Measurements from ENCODE around the gene TMA7.
"Not testable (repeated sequence)": the region's sequence is repeated elsewhere in the genome, so short reads cannot be mapped to it uniquely, and the experiment has no call there.

TMA7 gene

GRCh38 chr3:48439820-48440589 is at the start of gene TMA7, which contains the start of gene CCDC51:
TSS of gene TMA7 (plus strand) at chr3:48440257. CDS start at chr3:48440297, 40 bp downstream.
TSS of gene CCDC51 (minus strand) at chr3:48440119. CDS start at chr3:48435128, 4,991 bp downstream.
- in situ Hi-C loops (cut with MboI; ENCODE audit: low sequenced_read_pairs): loop anchor here (25.0 kb wide), 1 partner anchor 178 kb away; no protein-coding TSS in a partner anchor

DNA sequence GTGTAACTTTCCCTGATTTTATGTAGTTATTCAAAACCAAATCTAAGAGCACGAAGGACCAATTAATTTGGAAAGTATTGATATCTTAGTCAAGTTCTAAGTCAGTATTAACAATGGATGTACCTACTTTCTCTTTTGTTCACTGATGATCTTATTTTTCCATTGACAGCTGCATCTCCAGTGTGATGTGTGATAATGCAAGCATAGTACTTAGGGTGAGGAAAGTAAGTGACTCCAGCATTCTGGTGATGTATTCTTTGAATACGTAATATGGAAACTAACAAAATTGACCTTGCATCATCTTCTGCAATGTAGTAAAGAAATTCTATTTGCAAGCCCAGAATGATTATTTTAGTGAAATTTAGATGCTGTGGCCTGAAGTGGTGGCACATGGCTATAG is 45.7 kb upstream of the TMA7 start:
- in situ Hi-C loops (cut with MboI; ENCODE audit: low sequenced_read_pairs): no loop called here

- in situ Hi-C loops (cut with MboI; ENCODE audit: low sequenced_read_pairs): no loop called here
Measured at GRCh38 chr3:48395714-48396113, 44.3 kb upstream of the TMA7 start.

- in situ Hi-C loops (cut with MboI; ENCODE audit: low sequenced_read_pairs): no loop called here
Measured at GRCh38 chr3:48397767-48398681, 42.0 kb upstream of the TMA7 start.

DNA sequence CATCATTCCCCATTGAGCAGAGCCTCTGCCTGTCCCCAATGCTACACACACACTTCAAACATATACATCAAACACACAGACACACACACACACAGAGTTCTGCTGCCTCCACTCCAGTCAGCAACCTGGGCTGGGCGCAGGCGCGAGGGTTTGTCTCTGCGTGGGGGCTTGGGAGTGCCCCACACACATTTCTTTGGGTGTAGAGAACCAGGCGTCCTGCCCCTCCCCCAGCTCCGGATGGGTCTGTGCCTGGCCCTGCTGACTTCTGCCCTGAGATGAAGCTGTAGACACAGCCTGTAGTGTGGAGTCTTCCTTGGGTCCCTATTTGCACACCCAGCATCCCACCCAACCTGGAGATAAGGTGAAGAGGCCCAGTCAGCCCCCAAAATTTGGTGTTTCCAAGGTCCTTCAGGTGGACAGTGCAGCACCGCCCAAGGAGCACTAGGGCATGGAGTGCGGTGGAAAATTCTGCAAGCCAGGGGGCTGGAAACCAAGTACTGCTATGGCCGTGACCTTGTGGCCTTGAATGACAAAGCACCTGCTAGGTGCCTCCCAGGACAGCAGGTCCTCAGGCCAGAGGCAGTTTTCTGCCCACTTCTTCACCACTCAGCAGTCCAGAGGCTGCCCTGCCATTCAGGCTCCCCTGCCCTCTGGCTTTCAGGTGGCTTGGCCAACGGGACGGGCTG is 41.2 kb upstream of the TMA7 start:
- in situ Hi-C loops (cut with MboI; ENCODE audit: low sequenced_read_pairs): no loop called here

DNA sequence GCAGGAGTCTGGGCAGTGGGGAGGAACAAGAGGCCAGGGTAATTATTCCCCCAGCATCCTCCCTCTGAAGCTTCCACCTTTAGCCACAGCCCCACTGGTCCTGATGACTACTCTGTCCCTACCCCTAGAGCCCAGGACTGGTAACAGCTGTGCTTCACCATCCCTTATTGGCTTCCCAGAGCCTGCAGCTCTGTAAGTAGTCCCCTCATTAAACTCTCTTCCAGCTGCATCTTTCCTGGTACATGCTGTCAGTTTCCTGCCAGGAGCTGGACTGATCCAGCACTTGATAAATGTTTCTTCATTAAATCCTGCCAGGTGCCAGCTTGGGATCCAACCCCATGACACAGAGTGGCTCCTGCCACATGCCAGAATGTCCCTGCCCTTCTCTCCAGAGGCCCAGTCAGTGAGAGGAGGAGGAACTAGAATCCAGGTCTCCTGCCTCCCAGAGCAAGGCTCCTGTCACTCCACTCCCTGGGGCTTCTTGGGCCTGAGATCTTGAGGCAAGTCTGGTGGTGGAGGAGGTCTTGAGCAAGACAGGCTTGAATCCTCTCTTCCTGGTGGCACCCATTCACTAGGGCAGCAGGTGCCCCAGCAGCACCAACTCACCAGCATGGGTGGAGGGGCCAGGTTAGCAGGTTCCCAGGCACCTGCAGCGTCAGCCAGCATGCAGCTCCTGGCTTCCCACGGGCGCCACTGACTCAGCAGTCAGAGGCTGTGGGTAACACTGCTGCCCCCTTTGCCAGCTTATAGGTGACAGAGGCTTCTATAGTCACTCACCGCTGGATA is 40.5 kb upstream of the TMA7 start:
- in situ Hi-C loops (cut with MboI; ENCODE audit: low sequenced_read_pairs): no loop called here

DNA sequence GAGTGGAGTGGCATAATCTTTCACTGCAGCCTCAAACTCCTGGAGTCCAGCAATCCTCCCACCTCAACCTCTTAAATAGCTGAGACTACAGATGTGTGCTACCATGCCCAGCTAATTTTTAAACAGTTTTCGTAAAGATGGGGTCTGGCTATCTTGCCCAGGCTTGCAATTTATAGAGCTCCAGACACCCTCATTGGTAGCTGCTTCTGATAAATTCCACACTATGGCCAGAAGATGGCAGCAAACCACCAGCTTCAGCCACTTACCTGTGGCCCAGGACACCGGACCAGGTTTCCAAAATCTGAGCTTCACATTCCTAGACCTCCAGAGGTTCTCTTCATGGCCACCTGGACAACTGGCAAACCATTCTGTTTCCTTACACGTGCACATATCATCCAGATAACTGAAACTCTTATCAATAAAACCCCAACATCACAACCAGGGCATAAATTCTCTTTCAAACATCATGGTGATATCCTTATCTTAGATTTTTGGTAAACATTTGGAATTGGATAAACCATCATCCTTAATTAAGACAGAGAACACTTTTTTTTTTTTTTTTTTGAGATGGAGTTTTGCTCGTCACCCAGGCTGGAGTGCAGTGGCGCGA is 39.1 kb upstream of the TMA7 start:
- in situ Hi-C loops (cut with MboI; ENCODE audit: low sequenced_read_pairs): no loop called here

- in situ Hi-C loops (cut with MboI; ENCODE audit: low sequenced_read_pairs): not testable (repeated sequence)
Measured at GRCh38 chr3:48401434-48401901, 38.6 kb upstream of the TMA7 start.

DNA sequence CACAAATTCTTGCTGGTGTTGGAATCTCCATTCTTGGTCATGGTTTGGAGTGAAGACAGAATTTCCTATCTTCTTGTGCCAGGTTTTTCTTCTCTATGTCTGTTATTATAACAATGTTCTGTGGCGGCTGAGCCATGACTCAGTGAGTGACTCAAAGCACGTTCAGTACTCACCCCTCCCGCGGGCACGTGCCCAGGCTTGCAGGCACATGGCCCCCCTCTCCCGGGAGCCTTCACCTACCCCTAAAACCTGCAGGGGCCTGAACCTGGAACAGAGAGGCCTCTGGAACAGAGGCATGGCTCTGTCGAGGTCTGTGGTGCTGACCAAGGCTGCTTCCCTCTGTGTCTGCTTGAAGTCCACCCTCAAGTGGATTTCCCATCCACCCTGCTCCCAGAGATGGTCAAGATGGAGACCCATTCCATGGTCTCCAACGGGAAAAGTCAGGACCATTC is 37.8 kb upstream of the TMA7 start:
- in situ Hi-C loops (cut with MboI; ENCODE audit: low sequenced_read_pairs): no loop called here

GRCh38 chr3:48402907-48403306 is 37.1 kb upstream of the TMA7 start:
- in situ Hi-C loops (cut with MboI; ENCODE audit: low sequenced_read_pairs): no loop called here

- in situ Hi-C loops (cut with MboI; ENCODE audit: low sequenced_read_pairs): no loop called here
Measured at GRCh38 chr3:48403533-48404439, 36.3 kb upstream of the TMA7 start.

GRCh38 chr3:48404440-48405342 is 35.4 kb upstream of the TMA7 start:
- in situ Hi-C loops (cut with MboI; ENCODE audit: low sequenced_read_pairs): no loop called here

- in situ Hi-C loops (cut with MboI; ENCODE audit: low sequenced_read_pairs): no loop called here
Measured at GRCh38 chr3:48405343-48405881, 34.6 kb upstream of the TMA7 start.

GRCh38 chr3:48405971-48406370 is 34.1 kb upstream of the TMA7 start:
- in situ Hi-C loops (cut with MboI; ENCODE audit: low sequenced_read_pairs): no loop called here

DNA sequence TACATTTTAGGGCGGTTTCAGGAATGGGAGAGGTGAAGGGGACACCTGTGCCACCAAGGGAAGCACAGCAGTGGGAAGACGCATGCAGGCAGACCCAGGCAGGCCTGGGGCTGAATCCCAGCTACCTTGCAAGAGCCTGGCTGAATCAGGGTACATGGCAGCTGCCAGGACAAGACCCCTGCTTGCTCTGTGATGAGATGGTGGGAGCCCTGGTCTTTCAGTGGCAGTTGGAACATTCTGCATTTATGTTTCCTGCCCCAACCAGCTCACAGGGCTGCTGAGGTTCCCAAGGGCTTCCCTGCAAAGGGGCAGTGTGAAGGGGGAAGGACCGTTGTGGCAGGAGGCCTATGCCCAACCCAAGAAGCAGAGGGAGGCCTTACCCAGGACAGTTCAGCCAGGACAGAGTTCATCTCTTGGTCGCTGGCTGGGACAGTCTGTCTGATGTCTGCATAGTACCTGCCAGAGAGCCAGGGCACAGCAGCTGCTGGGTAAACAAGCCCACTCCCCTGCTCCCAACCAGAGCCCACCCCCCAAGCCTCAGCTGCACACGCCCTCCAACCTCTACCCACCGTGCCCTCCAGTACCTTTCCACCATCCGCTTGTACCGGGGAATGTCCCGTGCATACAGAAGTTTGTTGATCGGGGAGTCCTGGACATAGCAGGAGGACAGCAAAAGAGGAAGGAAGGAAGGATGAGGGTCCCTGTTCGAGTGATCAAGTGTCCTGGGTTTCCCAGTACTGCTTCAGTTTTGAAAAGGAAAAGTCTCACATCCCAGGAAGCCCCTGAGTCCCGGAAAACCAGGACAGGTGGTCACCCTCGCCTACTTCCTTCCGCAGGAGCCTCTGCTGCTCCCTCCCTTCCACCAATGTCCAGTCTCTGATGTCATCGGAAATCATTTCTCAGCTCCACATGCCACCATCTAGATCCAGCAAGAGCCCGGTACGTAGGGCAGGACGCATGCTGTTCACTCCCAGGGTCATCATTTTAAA is 33.3 kb upstream of the TMA7 start:
- in situ Hi-C loops (cut with MboI; ENCODE audit: low sequenced_read_pairs): no loop called here

GRCh38 chr3:48407542-48408099 is 32.4 kb upstream of the TMA7 start:
- in situ Hi-C loops (cut with MboI; ENCODE audit: low sequenced_read_pairs): no loop called here

All from HL-60/S4 treated with phorbol 12-myristate 13-acetate at 8.2 ng/mL for 4 days and 3 days (cell line).